ENCODE measurements around the gene GPX3. TPM values are rescaled to one million over a fixed set of nuclear protein-coding genes. Genes with fewer than 3 reads are reported as not detected.

The GPX3 gene
- total and polyA plus RNA-seq, 10 of the 15 experiments (the other 5 are each of a cell fraction or from before 2014, with no cell fraction given), result 0.04 to 1.0 (median 0.15) TPM; not detected in 3

GRCh38 chr5:151012862-151013261 is 7.5 kb upstream of the GPX3 start:
- CTCF ChIA-PET, result interaction anchor here (1.4 to 1.9 kb wide), 2 partner anchors 11 to 102 kb away, joined by 6 to 9 read pairs; no protein-coding TSS in a partner anchor
- Histone ChIP-seq H3K27ac (ENCODE audit: control insufficient read depth, insufficient read depth) (no peak overlapping the region), H3K79me2 (ENCODE audit: control insufficient read depth, insufficient read depth, low read length) (no peaks in the 10 kb centered on the region), H3K4me2 (ENCODE audit: control insufficient read depth, insufficient read depth) (no peak overlapping the region), H3K4me3 (no peak overlapping the region), H3K27me3 (replicated peaks in 1 of 2; ENCODE audit: control insufficient read depth in 2 of 2, insufficient read depth in 2 of 2, low read length in 1 of 2) (no peaks in the 10 kb centered on the region), H3K9me3 (replicated peaks; ENCODE audit: control insufficient read depth, insufficient read depth, low read length) (no peaks in the 10 kb centered on the region), H3K9ac (ENCODE audit: control insufficient read depth, insufficient read depth, low read length) (no peak overlapping the region), H3K36me3 (ENCODE audit: control insufficient read depth in 2 of 2, insufficient read depth in 2 of 2, low read length in 1 of 2) (no peaks in the 10 kb centered on the region), H2AFZ (ENCODE audit: control insufficient read depth, low read depth, low read length) (no peak overlapping the region), H4K20me1 (ENCODE audit: control insufficient read depth, insufficient read depth) (no peaks in the 10 kb centered on the region), H3K4me1 (ENCODE audit: control insufficient read depth, insufficient read depth, low read length) (no peaks in the 10 kb centered on the region)
- no peak for TF ChIP-seq SREBF2 (IDR thresholded peaks at IDR 0.05; ENCODE audit: low read length)
- no peak for TF ChIP-seq CREB1 (IDR thresholded peaks at IDR 0.05; ENCODE audit: low read depth)
- no peak for TF ChIP-seq CBFB (IDR thresholded peaks at IDR 0.05; ENCODE audit: low read depth)
- no peak for TF ChIP-seq SPI1 (IDR thresholded peaks at IDR 0.05; ENCODE audit: borderline replicate concordance, insufficient read depth, low read depth, low read length)
- TF ChIP-seq FOXK2 (IDR thresholded peaks at IDR 0.05), result no peak
- TF ChIP-seq JUNB (IDR thresholded peaks at IDR 0.05), result no peak
- TF ChIP-seq GATAD2B (conservative IDR thresholded peaks at IDR 0.05; ENCODE audit: low read depth), result no peak
- no peak for TF ChIP-seq ZNF592 (IDR thresholded peaks at IDR 0.05)
- no peak for TF ChIP-seq MEF2A (IDR thresholded peaks at IDR 0.05; ENCODE audit: insufficient read depth, low read depth, low read length)
- no peak for TF ChIP-seq RUNX3 (IDR thresholded peaks at IDR 0.05; ENCODE audit: low read length)
- TF ChIP-seq EP300 (IDR thresholded peaks at IDR 0.05; ENCODE audit: borderline replicate concordance in 1 of 2, control insufficient read depth in 1 of 2, low read depth in 2 of 2, low read length in 2 of 2), result no peak
- TF ChIP-seq ZBTB33 (IDR thresholded peaks at IDR 0.05), result no peak
- no peak for TF ChIP-seq RAD21 (IDR thresholded peaks at IDR 0.05; ENCODE audit: insufficient read depth, low read depth, low read length)
- TF ChIP-seq ZNF24 (IDR thresholded peaks at IDR 0.05), result no peak
- no peak for TF ChIP-seq CHD4 (IDR thresholded peaks at IDR 0.05)
- no peak for TF ChIP-seq POU2F2 (IDR thresholded peaks at IDR 0.05; ENCODE audit: borderline replicate concordance, low read depth, low read length)
- TF ChIP-seq RELB (IDR thresholded peaks at IDR 0.05; ENCODE audit: low read depth), result no peak
- no peak for TF ChIP-seq BHLHE40 (IDR thresholded peaks at IDR 0.05; ENCODE audit: borderline replicate concordance in 1 of 2, low read depth in 2 of 2, low read length in 1 of 2)
- TF ChIP-seq ZSCAN29 (IDR thresholded peaks at IDR 0.05), result no peak
- no peak for TF ChIP-seq CREM (IDR thresholded peaks at IDR 0.05; ENCODE audit: low read depth)
- SMC1A ChIA-PET (ENCODE audit: uncharacterized antibody, unreplicated experiment), result no interaction called here
- DNase-seq (ENCODE audit: low read depth, low spot score) (no peak), FAIRE-seq (no peak), ATAC-seq (no peak)
- intact Hi-C loops (cut with micrococcal nuclease; ENCODE audit: unreplicated experiment), result no loop called here
- BruUV-seq (replicated peaks), result no TSS peak
- in situ Hi-C loops (cut with MboI), result no loop called here
- RAD21 ChIA-PET (ENCODE audit: unreplicated experiment), result no interaction called here
- POLR2A ChIA-PET, result no interaction called here
- 47% methylated on average over 6 of the region's 6 CpGs for WGBS (ENCODE audit: insufficient coverage, insufficient replicate concordance, low lambda C conversion rate, missing lambda C conversion rate)
